ENCODE measurements around the gene ASNSD1. TPM values are rescaled to one million over a fixed set of nuclear protein-coding genes. Genes with fewer than 3 reads are reported as not detected.
"Not testable (repeated sequence)": the region's sequence is repeated elsewhere in the genome, so short reads cannot be mapped to it uniquely, and the experiment has no call there.

The ASNSD1 gene
- total RNA-seq, 1 donor from 2014 or later: 58.4 TPM

DNA sequence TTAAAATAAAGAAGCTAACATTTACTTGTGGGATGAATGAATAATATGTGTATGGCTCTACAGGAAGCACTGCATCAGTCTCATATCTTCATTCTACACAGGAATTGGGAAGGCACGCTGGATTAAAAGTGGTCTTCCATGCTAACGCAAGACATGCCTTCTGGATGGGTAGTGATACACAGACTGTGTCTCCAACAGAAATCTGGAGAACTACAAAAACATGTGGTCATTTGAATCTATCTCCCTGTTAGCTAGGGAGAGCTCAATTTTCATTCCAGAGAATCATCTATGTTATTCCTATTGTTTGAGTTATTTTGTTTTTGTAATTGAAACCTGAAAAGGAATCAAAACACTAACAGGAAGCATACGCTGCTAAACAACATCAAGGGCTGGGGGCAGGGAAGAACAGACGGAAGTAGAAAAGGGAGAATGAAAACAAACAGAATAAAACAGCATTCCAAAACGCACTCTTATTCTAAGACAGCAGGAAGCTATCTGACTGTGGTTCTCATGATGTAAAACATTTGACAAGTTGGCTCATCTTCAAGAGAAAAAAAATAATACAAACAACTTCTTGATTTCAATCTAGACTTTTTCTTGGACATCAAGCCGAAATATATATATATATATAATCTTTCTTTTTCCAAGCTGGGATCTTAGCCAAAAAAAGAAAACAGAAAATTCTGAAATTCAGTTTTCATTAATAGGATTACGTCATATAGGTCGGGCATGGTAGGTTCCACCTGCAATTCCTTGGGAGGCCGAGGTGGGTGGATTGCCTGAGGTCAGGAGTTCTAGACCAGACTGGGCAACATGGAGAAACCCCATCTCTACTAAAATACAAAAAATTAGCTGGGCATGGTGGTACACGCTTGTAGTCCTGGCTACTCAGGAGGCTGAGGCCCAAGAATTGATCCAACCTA is 31.5 kb upstream of the ASNSD1 start:
- H3K4me3 Mint-ChIP-seq: no peak overlapping the region
- H3K36me3 Mint-ChIP-seq (ENCODE audit: low read depth): no peaks in the 10 kb centered on the region
- intact Hi-C loops (cut with micrococcal nuclease): no loop called here
- H3K27ac Mint-ChIP-seq: no peak overlapping the region
- H3K9me3 Mint-ChIP-seq: no peaks in the 10 kb centered on the region
- peaks cover 2% of the 10 kb centered on the region for H3K4me1 Mint-ChIP-seq (ENCODE audit: low read depth)
- peaks cover 4% of the 10 kb centered on the region for H3K27me3 Mint-ChIP-seq (ENCODE audit: insufficient read depth)
- DNase-seq (ENCODE audit: low spot score): no peak

DNA sequence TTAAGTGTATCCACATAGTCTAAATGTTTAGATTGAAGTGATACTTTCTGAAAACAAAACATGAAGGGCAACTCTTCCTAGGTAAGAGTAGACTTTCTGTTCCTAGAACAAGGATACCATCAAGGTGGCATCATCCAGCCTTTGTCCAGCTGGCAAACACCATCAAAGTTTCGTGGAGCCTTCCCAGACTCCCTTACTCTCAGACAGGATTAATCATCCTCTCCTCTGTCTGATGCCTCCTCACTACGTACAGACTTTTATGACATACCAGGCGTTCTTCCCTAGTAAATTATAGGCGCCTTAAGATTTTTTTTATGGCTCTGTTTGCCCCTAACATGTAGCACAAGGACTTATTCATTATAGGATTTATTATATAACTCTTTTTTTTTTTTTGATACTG is 29.4 kb upstream of the ASNSD1 start:
- Mint-ChIP-seq H3K4me3 (no peak overlapping the region), H3K27me3 (ENCODE audit: insufficient read depth) (peaks cover 4% of the 10 kb centered on the region), H3K27ac (no peak overlapping the region), H3K4me1 (ENCODE audit: low read depth) (no peaks in the 10 kb centered on the region), H3K9me3 (no peaks in the 10 kb centered on the region), H3K36me3 (ENCODE audit: low read depth) (no peaks in the 10 kb centered on the region)
- DNase-seq (ENCODE audit: low spot score): no peak
- intact Hi-C loops (cut with micrococcal nuclease): no loop called here

DNA sequence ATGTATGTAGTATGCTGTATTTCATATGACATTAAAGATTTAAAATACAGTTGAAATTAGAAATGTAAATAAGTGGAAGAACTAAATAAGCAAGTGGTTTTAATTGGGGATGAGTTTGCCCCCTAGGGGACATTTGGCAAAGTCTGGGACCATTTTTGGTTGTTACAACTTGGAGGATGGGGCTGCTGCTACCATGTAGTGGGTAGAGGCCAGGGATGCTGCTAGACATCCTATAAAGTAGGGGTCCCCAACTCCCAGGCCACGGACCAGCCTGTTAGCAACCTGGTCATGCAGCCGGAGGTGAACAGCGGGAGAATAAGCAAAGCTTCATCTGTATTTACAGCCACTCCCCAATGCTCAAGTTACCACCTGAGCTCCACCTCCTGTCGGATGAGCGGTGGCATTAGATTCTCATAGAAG is 27.9 kb upstream of the ASNSD1 start:
- Mint-ChIP-seq H3K27ac (no peak overlapping the region), H3K4me1 (ENCODE audit: low read depth) (no peaks in the 10 kb centered on the region), H3K4me3 (no peak overlapping the region), H3K36me3 (ENCODE audit: low read depth) (no peaks in the 10 kb centered on the region), H3K27me3 (ENCODE audit: insufficient read depth) (peaks cover 4% of the 10 kb centered on the region), H3K9me3 (no peaks in the 10 kb centered on the region)
- intact Hi-C loops (cut with micrococcal nuclease): no loop called here
- no peak for DNase-seq (ENCODE audit: low spot score)

DNA sequence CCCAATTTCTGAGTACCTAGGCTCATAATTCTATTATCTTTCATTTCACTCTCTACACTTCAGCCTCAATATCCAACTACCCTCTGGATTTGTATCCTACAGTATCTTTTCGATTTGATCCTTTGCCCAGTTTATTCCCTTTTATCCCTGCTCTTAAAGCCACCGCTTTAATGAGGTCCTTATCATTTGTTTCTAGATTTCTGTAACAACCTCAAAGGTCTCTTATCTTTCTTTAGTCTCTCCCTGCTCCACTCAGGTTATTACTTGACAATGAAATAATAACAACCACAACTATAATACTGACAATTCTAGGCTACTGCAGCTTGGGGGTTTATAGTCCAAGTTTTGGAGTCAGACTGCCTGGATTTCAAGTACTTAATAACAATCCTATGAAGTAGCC is 25.9 kb upstream of the ASNSD1 start:
- Mint-ChIP-seq H3K9me3 (no peaks in the 10 kb centered on the region), H3K27me3 (ENCODE audit: insufficient read depth) (peaks cover 4% of the 10 kb centered on the region), H3K4me1 (ENCODE audit: low read depth) (no peaks in the 10 kb centered on the region), H3K4me3 (no peak overlapping the region), H3K27ac (no peak overlapping the region), H3K36me3 (ENCODE audit: low read depth) (no peaks in the 10 kb centered on the region)
- no peak for DNase-seq (ENCODE audit: low spot score)
- intact Hi-C loops (cut with micrococcal nuclease): loop anchor here (5.0 kb wide), 1 partner anchor 168 kb away; no protein-coding TSS in a partner anchor

DNA sequence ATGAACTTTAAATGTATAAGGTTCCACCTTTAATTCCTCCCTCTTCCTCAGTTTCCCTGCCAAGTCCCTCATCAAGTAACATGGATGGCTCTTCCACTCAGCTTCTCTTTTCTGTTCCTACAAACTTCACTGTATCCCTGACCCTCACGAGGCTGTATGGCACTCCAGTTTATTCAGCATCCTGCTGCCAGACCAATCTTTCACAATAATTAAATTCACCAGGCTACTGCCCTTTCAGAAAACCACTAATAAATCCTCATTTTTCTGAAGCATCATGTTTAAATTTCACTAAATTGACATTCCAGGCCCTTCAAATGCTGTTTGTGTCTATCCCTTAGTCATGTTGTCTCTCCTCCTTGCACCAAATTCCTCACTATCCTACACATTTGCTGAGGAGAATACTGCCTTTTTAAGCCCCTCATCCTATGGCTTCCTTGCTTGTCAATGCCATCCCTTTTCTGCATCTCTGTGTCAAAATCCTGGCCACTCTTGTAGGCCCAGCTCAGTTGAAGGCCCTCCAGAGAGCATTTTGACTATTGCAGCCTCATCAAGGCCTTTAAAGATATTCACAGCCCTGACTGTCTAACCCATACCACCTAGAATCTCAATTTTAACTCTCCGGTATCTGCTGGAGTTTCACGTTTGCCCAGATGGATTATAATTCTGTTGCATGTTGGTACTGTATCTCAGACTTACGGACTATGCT is 22.8 kb upstream of the ASNSD1 start:
- Mint-ChIP-seq H3K27me3 (ENCODE audit: insufficient read depth) (no peaks in the 10 kb centered on the region), H3K4me3 (no peak overlapping the region), H3K27ac (no peak overlapping the region), H3K4me1 (ENCODE audit: low read depth) (peaks cover 8% of the 10 kb centered on the region), H3K36me3 (ENCODE audit: low read depth) (no peaks in the 10 kb centered on the region), H3K9me3 (no peaks in the 10 kb centered on the region)
- intact Hi-C loops (cut with micrococcal nuclease): loop anchor here (5.0 kb wide), 1 partner anchor 171 kb away; no protein-coding TSS in a partner anchor
- no peak for DNase-seq (ENCODE audit: low spot score)

DNA sequence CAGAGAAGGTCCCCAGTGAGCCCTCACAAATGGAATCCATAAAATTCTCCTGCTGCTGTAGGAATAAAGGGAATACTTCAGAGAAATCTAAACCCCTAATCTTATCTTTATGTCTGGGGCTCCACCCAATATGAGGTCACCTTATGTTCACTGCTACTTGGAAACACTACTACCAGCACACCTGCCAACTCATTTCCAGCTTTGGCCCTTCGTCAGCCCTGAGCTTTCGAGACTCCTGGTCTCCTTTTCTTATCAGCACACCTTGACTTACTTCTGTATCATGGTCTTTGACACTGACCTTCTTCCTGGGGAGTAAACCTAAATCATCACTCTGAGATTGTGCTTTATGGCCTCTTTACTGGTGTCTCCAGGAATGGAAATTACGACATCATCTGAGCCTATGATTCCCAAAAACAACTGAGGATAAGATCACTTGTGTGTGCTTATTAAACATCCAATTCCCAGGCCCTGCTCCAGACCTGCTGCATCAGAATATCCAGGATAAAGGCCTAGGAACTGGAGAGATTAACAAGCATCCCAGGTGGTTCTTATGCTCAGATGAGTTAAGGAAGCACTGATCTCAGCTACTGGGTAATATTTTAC is 22.2 kb upstream of the ASNSD1 start:
- Mint-ChIP-seq H3K36me3 (ENCODE audit: low read depth) (no peaks in the 10 kb centered on the region), H3K4me3 (no peak overlapping the region), H3K27ac (no peak overlapping the region), H3K9me3 (no peaks in the 10 kb centered on the region), H3K27me3 (ENCODE audit: insufficient read depth) (no peaks in the 10 kb centered on the region), H3K4me1 (ENCODE audit: low read depth) (peaks cover 8% of the 10 kb centered on the region)
- intact Hi-C loops (cut with micrococcal nuclease): loop anchor here (5.0 kb wide), 1 partner anchor 172 kb away; no protein-coding TSS in a partner anchor
- DNase-seq (ENCODE audit: low spot score): no peak

DNA sequence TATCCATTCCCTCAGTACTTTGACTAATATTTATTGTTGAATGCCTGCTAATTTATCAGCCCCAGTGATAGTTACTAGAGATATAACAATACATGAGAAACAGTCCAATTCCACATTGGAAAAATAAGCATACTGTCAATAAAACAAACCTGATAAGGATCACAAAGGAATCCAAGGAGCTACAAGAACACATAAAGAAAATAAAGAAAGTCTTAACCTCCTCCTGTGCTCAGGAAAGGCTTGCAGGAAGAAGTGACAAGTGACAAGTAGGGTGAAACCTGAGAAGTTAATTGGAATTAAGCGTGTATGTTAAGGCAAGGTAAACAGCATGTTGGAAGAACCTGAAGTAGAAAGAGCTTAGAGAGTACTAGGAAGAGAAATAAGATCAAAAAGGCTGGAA is 20.3 kb upstream of the ASNSD1 start:
- no peak for DNase-seq (ENCODE audit: low spot score)
- intact Hi-C loops (cut with micrococcal nuclease): loop anchor here (1.0 kb wide), 1 partner anchor 17 kb away; no protein-coding TSS in a partner anchor
- no peak overlapping the region for H3K27ac Mint-ChIP-seq
- H3K36me3 Mint-ChIP-seq (ENCODE audit: low read depth): no peaks in the 10 kb centered on the region
- H3K4me1 Mint-ChIP-seq (ENCODE audit: low read depth): peaks cover 8% of the 10 kb centered on the region
- H3K9me3 Mint-ChIP-seq: no peaks in the 10 kb centered on the region
- H3K4me3 Mint-ChIP-seq: no peak overlapping the region
- no peaks in the 10 kb centered on the region for H3K27me3 Mint-ChIP-seq (ENCODE audit: insufficient read depth)

DNA sequence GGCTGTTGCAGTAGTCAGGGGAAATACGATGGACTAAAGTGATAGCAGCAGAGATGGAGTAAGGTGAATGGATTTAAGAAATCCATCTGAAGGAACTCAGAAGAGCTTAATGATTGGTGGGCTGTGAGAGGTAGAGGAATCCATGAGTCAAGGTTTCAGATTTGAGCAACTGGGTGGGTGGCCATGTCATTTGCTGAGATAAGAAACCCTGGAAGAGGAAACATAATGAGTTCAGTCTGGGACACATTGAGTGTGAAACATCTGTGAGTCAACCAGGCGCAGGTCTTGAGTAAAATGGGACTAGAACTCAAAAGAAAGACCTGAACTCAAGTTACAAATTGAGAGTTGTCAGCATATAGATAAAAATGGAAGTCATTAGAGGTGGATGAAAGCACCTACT is 19.7 kb upstream of the ASNSD1 start:
- no peak overlapping the region for H3K4me3 Mint-ChIP-seq
- DNase-seq (ENCODE audit: low spot score): no peak
- H3K27ac Mint-ChIP-seq: peak overlapping the region; percentile 58
- H3K9me3 Mint-ChIP-seq: no peaks in the 10 kb centered on the region
- peaks cover 8% of the 10 kb centered on the region for H3K4me1 Mint-ChIP-seq (ENCODE audit: low read depth)
- intact Hi-C loops (cut with micrococcal nuclease): loop anchor here (1.0 kb wide), 1 partner anchor 17 kb away; no protein-coding TSS in a partner anchor
- no peaks in the 10 kb centered on the region for H3K36me3 Mint-ChIP-seq (ENCODE audit: low read depth)
- H3K27me3 Mint-ChIP-seq (ENCODE audit: insufficient read depth): no peaks in the 10 kb centered on the region

DNA sequence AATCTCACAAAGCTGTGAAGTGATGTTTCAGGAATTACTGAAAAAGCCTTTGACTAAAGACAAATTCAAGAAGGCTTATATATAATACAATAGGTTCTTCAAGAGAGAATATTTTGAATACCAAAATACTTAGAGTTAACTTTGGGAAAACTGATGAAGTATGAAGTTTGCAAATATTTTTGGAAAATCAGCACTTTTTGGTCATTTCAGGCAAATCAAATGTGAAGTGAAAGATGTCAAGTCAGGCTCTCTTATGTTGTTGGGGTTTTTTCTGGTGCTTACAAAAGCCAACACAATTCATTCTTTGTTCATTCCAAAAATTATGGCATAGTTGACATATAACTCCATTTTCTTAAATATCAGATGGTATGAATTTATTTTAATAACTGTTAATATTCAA is 14.7 kb upstream of the ASNSD1 start:
- H3K27me3 Mint-ChIP-seq (ENCODE audit: insufficient read depth): no peaks in the 10 kb centered on the region
- intact Hi-C loops (cut with micrococcal nuclease): no loop called here
- H3K4me3 Mint-ChIP-seq: no peak overlapping the region
- no peak overlapping the region for H3K27ac Mint-ChIP-seq
- DNase-seq (ENCODE audit: low spot score): no peak
- peaks cover 10% of the 10 kb centered on the region for H3K9me3 Mint-ChIP-seq
- H3K36me3 Mint-ChIP-seq (ENCODE audit: low read depth): no peaks in the 10 kb centered on the region
- peaks cover 4% of the 10 kb centered on the region for H3K4me1 Mint-ChIP-seq (ENCODE audit: low read depth)

DNA sequence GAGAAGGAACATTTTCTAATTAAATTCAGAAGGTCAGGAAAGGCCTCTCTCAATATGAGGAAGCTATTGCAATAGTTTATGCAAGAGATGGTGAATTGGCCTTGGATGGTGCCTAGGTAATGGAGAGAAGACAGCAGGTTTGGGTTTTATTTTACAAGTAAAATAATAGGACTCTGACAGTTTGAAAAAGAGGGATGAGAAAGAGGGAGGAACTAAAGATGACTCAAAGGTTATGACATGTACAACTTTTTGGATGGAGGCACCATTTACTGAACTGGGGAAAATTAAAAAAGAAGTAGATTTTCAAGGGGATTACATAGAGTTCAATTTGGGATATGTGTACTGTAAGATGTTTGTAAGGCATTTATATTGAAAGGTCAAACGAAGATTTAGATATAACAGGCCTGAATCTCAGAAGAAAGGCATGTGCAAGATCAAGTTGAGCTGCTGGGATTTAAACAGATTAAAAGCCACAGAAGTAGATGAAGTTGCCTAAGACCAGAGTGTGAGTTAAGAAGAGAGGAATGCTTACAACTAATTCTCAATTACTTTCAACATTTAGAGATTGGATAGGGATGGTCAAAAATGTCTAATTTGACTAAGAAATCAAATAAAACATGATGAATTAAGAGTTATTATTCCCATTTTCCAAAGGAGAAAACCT is 12.3 kb upstream of the ASNSD1 start:
- no peak for DNase-seq (ENCODE audit: low spot score)
- Mint-ChIP-seq H3K36me3 (ENCODE audit: low read depth) (peaks cover 3% of the 10 kb centered on the region), H3K9me3 (peaks cover 22% of the 10 kb centered on the region), H3K27ac (no peak overlapping the region), H3K4me3 (no peak overlapping the region), H3K4me1 (ENCODE audit: low read depth) (no peaks in the 10 kb centered on the region), H3K27me3 (ENCODE audit: insufficient read depth) (no peaks in the 10 kb centered on the region)
- intact Hi-C loops (cut with micrococcal nuclease): no loop called here

DNA sequence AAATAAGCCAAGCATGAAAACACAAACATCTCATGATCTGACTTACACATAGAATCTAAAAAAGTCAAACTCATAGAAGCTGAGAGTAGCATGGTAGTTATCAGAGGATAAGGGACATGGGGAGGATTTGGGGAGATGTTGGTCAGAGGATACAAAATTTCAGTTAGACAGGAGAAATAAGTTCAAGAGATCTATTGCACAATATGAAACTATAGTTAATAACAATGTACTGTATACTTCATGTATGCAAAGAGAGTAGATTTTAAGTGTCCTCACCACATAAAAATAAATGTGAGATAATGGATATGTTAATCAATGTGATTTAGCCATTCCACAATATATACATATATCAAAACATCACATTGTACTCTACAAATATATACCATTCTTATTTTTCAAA is 10.0 kb upstream of the ASNSD1 start:
- Mint-ChIP-seq H3K36me3 (ENCODE audit: low read depth) (peaks cover 3% of the 10 kb centered on the region), H3K27ac (no peak overlapping the region)
- intact Hi-C loops (cut with micrococcal nuclease): no loop called here

DNA sequence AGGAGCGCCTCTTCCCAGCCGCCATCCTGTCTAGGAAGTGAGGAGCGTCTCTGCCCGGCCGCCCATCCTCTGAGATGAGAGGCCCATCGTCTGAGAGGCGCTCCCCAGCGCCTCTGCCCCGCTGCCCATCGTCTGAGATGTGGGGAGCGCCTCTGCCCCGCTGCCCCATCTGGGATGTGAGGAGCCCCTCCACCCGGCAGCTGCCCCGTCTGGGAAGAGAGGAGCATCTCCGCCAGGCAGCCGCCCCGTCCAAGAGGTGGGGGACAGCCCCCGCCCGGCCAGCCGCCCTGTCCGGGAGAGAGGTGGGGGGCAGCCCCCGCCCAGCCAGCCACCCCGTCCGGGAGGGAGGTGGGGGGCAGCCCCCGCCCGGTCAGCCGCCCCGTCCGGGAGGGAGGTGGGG is 7.8 kb upstream of the ASNSD1 start:
- H3K36me3 Mint-ChIP-seq (ENCODE audit: low read depth); DNase-seq (ENCODE audit: low spot score); intact Hi-C loops (cut with micrococcal nuclease); H3K4me3 Mint-ChIP-seq; H3K27me3 Mint-ChIP-seq (ENCODE audit: insufficient read depth); H3K27ac Mint-ChIP-seq: not testable (repeated sequence)
- Mint-ChIP-seq H3K4me1 (ENCODE audit: low read depth) (peaks cover 17% of the 10 kb centered on the region), H3K9me3 (peaks cover 22% of the 10 kb centered on the region)

More for the DNA sequence above, 10.0 kb upstream of the ASNSD1 start:
- Mint-ChIP-seq H3K4me1 (ENCODE audit: low read depth) (no peaks in the 10 kb centered on the region), H3K9me3 (peaks cover 22% of the 10 kb centered on the region), H3K4me3 (no peak overlapping the region), H3K27me3 (ENCODE audit: insufficient read depth) (no peaks in the 10 kb centered on the region)
- no peak for DNase-seq (ENCODE audit: low spot score)

Data from activated T-helper 1 cell treated with anti-CD3 and anti-CD28 coated beads, Interleukin-12 subunit alpha, Interleukin-12 subunit beta, Interleukin-2, Interleukin-4 antibody, amounts not matched to agents 30 ng/mL and 10 ng/mL and 1 ng/mL, durations not matched to agents 14 hours and 24 hours and 36 hours (primary cell).